Fibroblast of skin of scalp (primary cell): ENCODE measurements around the gene S1PR4.
"Not testable (repeated sequence)": the region's sequence is repeated elsewhere in the genome, so short reads cannot be mapped to it uniquely, and the experiment has no call there.

Source experiments
- DNase-seq: peaks from one replicate; pipeline ENCODE4 v3.0.0-alpha.2; 2013

S1PR4 gene

DNA sequence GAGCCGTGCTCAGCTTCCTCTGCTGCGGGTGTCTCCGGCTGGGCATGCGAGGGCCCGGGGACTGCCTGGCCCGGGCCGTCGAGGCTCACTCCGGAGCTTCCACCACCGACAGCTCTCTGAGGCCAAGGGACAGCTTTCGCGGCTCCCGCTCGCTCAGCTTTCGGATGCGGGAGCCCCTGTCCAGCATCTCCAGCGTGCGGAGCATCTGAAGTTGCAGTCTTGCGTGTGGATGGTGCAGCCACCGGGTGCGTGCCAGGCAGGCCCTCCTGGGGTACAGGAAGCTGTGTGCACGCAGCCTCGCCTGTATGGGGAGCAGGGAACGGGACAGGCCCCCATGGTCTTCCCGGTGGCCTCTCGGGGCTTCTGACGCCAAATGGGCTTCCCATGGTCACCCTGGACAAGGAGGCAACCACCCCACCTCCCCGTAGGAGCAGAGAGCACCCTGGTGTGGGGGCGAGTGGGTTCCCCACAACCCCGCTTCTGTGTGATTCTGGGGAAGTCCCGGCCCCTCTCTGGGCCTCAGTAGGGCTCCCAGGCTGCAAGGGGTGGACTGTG, 1.2 kb downstream of the S1PR4 start:
- DNase-seq = no peak

DNA sequence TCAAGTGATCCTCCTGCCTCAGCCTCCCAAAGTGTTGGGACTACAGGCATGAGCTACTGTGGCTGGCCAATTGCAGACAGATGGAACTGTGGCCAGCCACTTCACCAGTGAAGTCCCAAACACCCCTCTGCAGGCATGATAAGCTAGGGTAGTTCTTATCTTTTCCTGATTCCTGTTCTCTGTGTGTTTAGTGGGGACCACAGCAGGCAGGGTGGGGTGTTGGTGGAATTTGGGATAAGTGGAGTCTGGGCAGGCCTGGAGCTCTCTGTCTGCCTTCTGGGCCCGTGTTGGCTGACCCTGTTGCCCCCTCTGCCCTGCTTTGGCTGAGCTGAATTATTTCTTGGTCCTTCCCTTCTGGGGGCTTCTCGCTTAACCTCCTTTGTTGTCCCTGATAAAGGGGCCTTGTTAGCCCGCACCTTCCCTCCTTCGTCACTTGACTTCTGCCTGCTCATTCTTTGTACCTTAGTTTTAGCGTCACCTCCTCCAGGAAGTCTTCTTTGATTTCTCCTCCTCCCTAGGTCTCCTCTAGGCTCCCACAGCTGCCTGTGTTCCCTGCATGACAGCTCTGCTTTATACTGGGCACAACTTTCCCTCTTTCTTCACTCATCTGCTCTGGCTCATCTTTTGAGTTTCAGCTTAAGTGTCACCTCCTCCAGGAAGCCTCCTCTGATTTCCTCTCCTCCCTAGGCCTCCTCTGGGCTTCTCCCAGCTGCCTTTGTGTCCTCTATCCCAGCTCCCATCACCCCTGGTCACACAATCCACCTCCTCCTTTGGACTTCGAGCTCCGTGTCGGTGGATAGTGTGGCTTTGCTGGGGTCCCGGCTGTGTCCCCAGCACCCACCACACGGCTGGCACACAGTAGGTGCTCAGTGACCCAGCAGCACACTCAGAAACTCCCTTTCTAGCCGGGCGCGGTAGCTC, 5.4 kb downstream of the S1PR4 start:
- no peak for DNase-seq

DNA sequence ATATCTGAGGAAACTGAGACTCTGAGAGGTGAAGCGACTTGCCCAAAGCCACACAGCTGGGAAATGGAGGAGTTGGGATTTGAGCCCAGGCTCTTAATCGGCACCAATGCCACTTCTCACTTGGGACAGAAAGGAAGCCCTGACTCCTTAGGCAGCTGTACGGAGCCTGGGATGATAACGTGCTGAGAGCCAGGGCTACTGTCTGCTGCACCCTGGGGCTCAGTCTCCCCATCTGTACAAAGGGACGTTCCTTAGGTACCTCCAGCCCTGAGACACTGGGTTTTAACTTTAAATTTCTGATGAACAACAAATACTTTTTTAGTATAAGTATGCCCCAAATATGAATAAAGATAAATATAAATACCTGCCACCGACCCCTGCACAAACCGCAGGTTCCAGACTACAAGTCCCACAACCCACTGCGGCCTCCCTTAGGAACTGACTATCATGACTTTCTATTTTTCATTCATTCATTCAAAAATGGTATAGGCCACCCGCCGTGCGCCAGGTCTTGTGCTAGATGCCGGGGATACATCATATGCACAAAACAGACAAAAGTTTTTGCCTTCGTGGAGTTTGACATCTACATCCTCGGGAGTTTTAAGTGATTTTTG, 6.4 kb downstream of the S1PR4 start:
- peak; percentile 72 for DNase-seq

DNA sequence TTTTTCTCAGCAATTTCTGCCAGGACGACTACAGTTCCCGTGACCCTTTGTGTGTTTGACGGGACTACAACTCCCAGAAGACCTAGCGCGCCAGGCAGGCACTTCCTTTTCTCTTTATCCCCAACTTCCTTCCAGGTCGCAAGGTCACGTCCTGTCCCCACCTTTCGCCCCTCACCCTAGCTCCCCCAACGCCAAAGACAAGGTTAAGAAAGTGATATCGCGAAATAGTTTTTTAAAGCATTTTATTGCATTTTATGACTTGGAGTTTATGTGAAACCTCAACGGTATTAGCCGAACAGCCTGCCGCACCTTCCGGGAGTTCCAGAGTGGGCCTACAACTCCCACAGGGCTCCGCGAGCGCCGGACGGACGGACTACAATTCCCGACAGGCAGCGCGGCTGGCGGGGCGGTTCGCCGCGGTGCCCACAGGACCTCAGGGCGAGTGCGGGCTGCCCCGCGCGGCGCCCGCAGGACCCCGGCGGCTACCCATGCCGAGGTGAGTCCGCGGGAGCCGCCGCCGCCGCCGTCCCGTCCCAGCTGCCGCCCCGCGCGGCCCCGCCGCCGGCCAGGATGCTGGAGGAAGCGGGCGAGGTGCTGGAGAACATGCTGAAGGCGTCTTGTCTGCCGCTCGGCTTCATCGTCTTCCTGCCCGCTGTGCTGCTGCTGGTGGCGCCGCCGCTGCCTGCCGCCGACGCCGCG, 7.0 kb downstream of the S1PR4 start, which contains the start of gene NCLN:
Gene NCLN, plus strand, starts transcription at position 470 of the 699 bp plus-strand sequence. Its CDS starts 101 bp downstream, at position 571.
- peak; percentile 92 for DNase-seq

DNA sequence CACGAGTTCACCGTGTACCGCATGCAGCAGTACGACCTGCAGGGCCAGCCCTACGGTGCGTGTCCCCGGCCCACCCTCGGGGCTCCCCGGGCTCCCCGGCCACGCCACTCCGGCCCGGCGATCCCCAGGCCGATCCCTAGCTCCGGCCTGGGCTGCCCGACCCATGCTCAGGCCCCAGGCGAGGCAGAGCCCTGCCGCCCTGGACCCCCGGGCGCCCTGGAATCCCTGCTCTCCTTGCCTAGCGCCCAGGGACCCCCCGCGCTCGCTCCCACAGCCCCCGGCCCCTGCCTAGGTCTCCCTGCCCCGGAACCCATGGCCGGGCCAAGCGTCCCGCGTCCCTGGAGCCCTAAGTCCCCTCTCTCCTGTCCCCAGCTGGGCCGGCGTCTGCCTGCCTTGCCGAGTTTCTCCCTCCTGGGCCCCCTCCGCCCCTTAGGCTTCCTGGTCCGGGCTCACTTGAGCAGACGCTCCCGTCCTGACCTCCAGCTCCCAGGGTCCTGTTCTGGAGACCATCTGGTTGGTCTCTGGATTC, 7.7 kb downstream of the S1PR4 start:
- DNase-seq = no peak

DNA sequence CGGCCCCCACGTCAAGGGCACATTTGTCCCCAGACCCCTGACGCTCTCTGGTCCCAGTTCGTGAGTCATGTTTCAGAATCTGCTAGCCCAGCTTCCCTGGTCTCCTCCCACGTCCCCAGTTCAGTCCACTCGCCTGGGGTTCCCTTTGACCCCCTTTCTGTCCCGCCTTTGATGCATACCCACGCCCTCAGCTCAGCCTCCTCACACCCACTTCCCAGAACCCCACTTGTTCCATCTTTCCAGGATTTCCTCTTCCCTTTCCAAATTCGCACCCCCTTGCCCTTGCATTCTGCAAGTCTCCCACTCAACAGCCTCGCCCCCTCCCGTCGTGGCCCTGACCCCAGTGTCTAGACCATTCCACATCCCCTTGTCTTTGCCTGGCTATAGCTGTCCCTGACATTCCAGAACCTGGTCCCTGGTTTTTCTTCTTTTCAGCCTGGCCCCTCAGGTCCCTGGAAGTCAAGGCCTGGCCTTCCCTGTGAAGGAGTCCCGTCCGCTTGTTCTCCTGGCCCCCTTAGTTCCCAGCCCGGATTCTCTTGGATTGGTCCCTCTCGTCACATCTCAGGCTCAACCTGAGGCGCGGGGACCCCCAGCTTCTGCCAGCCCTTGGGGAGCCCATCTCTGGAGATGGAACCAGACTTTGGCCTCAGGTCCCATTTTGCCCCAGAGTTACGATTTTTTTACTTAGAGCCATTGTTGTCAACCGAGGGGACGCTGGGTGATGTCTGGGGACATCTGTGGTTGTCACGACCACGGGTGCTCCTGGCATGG, 8.5 kb downstream of the S1PR4 start:
- no peak for DNase-seq

DNA sequence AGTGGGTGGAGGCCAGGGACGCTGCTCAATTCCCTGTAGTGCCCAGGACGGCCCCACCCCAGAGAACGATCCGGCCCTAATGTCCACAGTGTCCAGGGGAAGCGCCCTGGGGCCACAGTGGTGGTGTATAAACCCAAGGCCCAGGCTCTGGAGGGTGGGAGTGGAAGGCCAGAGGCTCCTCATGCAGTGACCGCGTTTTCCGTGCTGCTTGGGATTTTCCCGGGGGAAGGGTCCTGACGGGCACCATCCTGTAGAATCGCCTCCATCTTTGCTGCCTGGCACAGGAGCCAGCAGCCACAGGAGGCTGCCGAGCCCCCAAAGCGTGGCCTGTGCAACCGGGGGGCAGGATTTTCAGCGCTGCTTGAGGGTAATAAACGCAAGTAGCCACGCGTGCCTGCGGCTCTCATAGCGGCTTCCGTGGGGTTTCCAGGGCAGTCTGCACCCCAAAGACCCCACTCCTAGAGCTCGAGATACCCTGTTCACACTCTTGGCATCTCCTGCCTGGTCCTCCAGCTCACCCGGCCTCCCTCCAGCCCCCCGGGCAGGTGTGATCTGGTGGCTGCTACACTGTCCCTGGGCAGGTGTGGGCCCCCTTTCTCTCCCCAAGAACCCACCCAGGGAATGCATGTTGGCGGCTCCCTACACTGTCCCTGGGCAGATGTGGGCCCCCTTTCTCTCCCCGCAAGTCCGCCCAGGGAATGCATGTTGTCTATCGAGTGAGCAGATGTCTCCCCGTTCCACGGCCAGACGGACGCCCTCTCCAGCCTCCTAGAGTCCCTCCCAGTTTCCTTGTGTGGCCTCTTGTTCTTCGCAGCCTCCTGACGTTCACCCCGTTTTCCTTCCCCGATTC, 9.3 kb downstream of the S1PR4 start:
- no peak for DNase-seq

DNA sequence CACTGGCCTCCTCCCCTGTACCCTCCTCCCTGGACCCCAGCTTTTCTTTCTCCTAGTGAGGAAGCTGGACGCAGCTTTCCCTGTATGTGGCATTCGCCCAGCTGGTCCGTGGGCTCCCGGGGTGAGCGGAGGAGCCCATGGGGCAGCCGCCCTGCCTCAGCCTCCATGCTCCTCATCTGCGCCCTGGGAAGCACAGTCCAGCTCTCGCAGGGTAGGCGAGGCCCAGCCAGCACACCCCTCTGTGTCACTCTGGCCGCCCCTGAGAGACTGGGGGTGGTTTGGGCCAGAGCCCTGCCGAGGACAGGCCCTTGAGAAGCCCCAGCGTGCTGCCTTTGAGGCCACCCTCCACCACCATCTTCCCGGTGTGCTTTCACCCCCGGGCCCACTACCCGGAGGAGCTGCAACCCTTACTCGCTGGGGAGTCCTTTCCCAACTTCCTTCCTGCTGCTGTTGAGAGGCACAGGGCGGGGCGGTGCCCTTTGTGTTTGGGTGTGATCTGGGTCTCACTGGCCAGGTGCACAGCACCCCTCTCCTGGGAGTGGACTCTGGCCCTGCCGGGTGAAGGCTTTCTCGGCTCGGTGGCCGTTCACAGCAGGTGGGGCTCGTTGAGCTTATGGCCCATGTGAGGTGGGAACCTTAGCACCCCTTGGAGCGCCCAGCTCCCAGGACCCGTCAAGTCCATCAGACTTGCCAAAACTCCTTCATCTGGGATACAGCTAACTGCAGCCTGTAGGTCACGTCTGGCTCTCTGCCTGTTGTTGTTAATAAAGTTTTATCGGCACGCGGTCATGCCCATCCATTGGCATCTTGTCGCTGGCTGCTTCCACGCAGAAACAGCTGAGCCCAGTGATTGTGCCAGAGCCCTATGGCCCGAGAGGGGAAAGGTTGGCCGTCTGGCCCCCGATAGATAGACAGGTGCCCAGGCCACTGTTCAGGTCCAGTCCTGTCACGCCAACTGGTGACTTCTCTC, 10.3 kb downstream of the S1PR4 start:
- DNase-seq = no peak

DNA sequence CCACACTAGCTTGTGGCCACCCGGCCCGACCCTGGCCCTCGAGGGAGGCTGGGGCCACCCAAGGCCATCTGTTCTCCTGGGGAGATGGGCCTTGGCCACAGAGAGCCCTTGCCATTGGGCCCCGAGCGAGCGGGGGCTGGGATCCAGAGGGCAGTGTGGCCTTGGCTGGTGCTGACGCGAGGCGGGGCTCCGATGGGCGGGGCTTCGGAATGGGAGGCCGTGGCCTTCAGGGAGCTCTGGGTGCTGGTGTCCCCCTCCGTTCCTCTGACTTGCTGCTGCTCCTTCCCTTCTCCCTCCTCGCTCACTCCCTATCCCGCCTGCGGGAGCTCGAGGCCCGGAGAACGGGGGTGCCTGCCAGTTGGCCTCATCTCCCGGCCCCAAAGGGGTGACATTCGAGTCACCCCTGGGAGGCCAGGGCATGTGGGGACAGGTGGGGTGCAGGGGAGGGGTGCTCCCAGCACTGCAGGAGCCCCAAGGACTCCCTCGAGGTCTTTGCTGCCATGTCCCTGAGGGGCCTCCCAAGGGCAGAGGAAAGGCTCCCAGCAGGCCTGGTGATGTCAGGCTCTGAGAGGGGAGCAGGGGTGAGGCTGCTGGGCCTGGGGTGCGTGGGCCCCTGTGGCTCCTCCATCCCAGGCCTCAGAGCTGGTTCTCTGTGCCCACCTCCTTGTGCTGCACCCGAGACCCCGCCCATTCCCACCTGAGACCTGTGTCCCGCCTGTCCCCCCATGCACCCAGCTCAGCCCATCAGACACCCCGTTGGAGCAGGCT, 11.3 kb downstream of the S1PR4 start:
- no peak for DNase-seq

DNA sequence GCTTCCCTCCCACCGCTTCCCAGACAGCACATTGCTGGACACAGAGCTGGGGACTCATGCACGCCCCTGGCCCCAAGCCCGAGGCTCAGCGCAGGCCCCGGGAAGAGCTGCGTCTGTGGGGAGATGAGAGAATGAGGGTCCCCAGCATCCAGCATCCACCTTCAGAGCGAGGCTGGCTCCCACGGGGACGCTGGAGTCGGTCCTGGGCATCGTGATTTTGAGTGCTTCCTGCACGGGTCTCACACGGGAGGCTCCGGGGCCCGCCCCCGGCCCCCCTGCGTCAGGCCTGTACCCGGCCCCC, 11.9 kb downstream of the S1PR4 start:
- DNase-seq = no peak

DNA sequence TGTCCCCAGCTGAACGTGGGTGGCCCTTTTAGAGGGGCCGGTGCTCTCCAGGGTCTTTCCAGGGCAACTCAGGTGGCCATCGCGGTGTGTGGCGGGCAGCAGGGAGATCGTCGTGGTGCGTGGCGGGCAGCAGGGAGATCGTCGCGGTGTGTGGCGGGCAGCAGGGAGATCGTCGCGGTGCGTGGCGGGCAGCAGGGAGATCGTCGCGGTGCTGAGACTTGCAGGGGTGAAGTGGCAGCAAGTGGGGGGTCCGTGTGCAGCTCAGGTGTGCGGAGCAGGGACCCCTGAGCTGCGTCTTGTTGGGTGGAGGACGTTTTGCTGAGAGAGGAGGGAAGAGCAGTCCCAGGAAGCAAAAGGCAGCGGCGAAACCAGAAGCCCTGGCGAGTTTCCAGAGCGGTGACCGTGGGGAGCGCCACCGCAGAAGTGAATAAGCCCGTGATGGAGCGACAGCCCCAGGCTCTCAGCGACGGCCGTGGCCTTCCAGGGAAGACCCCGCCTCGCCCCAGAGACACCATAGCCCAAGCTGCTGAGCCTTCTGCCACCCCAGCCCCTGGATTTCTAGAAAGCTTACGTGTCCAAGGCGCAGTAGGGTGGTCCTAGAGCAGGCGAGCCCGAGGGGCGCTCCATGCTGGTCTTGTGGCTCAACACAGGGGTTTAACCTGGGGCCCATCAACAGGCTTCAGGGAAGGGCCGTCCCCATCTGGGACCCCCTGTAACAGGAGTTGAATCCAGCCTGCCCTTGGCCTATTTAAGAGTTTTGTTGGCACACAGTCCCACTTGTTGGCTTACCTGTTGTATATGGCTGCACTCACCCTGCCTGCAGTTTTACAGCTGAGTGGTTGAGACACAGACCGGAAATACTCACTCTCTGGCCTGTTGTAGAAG, 12.6 kb downstream of the S1PR4 start:
- DNase-seq = no peak

DNA sequence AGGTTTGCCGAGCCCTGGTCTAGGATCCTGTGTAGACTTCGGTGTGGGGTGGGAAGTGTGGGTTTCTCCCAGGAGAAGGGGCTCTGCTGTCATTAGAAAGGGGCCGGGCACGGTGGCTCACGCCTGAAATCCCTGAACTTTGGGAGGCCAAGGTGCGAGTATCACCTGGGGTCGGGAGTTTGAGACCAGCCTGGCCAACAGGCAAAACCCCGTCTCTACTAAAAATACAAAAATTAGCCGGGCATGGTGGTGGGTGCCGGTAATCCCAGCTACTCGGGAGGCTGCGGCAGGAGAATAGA, 13.2 kb downstream of the S1PR4 start:
- DNase-seq = not testable (repeated sequence)

DNA sequence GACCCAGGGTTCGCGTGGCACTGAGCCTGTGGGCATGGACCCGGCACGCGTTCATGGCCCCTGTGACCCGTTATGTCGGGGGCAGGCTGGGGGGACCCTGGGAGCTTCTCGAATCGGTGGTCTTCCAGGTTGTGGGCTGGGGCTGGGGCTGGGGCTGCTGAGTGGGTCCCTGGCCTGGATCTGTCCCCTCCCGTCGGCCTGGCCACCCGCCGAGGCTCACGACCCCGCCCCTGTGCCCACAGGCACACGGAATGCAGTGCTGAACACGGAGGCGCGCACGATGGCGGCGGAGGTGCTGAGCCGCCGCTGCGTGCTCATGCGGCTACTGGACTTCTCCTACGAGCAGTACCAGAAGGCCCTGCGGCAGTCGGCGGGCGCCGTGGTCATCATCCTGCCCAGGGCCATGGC, 13.7 kb downstream of the S1PR4 start:
- DNase-seq = no peak

DNA sequence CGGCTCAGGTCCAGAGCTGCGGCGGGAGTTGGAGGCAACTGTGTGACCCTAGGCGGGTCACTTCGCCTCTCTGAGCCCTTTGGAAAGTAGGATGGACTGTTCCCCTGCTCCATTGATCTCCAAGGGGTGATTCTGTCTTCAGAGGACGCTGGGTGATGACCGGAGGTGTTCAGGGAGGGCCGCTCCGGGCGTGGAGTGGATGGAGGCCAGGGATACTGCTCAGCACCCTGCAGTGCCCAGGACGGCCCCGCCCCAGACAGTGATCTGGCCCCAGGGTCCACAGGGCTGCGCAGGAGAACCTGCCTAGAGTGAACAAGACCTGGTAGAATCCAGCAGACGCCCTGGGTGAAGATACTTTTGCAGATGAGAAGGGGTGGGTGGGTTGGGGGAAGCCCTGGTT, 14.1 kb downstream of the S1PR4 start:
- no peak for DNase-seq

DNA sequence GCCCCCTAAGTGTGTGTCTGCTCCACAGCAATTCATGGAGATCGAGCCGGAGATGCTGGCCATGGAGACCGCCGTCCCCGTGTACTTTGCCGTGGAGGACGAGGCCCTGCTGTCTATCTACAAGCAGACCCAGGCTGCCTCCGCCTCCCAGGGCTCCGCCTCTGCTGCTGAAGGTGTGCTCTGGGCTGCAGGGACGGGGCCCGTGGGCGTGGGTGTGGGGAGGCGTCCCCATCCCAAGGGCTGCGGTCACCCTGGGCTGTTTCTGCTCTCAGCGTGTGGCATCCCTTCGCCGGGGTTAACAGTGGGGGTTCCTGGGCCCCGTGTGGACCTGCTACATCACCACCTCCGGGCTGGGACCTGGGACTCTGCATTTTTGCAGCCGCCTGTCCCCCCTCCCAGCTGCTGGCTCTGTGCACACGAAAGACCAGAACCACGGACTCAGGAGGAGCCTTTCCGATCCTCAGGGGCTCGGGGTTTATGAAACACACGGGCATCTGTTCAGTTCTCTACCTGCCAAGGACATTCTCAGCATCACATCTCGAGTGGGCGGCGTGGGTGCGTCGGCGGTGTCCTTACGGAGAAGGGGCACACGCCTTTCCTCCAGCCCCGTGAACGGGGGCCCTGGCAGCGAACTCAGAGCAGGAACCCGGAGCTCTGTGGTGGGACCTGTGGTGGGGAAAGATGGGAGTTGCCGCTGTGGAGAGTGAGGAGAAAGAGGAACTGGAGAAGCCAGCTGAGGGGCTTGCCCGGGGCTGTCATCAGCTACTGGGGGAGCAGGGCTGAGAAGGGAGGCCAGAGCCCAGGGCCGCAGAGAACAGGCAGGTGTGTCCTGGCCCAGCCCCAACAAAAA, 14.9 kb downstream of the S1PR4 start:
- DNase-seq = no peak

DNA sequence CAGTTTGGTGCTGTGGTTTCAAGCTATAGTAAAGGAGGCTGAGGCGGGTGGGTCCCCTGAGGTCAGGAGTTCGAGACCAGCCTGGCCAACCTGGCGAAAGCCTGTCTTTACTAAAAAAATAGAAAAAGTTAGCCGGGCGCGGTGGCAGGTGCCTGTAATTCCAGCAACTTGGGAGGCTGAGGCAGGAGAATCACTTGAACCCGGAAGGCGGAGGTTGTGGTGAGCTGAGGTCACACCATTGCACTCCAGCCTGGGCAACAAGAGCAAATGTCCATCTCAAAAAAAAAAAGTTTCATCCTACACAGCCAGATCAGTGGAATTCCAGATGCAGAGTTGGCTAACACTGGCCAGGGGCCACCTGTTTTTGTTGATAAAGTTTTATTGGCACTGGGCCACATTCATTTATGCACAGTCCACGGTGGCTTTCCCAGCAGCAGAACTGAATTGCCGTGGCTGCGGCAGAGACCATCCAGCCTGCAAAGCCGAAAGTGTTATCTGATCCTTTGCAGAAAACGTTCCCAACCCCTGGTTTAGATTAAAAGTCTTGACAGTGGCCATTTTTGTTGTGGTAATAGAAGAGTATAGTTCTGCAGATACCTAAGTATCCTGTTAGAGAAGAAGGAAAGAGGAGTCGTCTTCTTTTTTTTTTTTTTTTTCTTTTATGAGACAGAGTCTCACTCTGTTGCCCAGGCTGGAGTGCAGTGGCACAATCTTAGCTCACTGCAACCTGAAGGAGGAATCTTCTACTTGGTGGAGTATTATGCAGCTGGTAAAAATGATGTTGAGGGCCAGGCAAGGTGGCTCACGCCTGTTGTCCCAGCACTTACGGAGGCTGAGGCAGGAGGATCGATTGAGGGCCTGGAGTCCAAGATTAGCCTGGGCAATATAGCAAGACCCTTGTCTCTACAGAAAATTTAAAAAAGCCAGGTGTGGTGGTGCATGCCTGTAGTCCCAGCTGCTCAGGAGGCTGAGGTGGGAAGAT, 15.8 kb downstream of the S1PR4 start:
- DNase-seq = no peak
